HG03571 (cell line): ENCODE measurements around the gene STK32C.

Experiments used
- ATAC-seq: cut with Tn5 transposase; IDR thresholded peaks from one replicate; pipeline ENCODE4 v1.9.1; 2021; ENCODE audit not compliant: unreplicated experiment

Gene STK32C

DNA sequence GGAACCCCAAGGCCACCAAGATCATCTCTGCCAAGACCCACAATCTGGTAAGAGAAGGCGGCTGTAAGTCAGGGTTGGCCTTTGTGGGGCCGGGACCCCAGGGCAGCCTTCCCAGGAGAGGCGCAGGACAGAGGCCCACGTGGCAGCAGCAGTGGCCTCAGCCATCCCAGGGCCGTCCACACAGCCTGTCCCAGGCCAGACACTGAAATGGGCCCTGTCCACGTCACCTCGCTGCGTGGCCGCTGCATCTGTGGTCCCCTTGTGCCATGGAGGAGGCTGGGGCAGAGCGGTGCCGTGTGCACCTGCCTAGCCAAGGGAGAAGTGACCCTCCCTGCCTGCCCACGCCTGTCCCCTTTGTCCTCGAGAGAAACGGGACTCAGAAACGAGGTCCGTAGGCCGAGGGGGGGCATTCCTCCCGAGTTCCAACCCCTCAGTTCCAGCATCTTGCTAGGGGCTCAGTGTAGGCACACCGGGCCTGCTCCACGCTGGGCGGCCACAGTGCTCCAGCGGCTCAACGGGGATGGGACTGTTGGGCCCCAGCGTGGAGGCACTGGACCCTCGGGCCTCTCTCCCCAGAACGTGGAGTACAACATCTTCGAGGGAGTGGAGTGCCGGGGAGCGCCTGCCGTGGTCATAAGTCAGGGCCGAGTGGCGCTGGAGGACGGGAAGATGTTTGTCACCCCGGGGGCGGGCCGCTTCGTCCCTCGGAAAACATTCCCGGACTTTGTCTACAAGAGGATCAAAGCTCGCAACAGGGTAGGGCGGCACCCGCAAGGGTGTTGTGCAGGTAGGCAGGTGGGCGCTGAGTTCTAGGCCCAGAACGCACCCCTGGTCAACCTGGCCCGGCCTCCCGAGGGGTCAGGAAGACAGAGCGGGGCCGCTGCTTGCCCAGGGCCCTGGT is 105.4 kb downstream of the STK32C start:
- ATAC-seq, result no peak

DNA sequence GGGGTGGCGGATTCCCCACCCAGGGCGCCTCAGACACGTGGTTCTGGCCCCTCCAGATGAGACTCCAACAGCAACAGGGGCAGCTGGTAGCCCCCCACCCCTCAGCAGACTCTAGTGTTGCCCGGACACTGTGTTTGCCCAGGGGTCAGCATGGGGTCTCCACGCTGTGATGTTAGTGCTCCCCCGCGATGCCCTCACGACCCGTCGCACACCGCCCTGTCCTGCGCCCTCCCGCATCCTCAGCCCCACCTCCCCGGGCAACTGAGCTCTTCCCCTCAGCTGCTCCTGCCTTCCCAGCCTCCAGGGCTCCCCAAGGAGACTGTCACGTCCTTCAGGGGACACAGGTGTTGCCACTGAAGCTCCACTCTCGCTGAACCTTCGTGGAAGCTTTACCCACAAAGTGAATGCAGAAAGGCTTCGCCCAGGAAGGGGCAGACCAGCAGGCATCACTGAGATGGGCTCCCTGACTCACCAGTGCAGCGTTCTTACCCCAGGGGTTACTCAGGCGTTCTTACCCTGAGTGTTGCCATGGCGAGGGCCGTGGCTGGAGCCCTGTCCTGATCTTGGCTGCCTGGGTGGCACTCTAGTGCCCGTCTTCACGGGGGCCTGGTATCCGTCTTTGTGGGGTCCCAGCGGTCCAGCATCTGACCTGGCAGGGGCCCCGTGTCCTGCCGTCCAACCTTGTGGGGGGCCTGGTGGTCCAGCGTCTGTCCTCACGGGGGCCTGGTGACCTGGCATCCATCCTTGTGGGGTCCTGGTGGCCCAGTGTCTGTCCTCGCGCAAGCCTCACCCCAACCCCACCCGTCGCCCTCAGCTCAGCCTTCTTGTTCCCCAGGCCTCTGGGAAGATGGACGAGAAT is 106.4 kb downstream of the STK32C start:
- ATAC-seq, result no peak

DNA sequence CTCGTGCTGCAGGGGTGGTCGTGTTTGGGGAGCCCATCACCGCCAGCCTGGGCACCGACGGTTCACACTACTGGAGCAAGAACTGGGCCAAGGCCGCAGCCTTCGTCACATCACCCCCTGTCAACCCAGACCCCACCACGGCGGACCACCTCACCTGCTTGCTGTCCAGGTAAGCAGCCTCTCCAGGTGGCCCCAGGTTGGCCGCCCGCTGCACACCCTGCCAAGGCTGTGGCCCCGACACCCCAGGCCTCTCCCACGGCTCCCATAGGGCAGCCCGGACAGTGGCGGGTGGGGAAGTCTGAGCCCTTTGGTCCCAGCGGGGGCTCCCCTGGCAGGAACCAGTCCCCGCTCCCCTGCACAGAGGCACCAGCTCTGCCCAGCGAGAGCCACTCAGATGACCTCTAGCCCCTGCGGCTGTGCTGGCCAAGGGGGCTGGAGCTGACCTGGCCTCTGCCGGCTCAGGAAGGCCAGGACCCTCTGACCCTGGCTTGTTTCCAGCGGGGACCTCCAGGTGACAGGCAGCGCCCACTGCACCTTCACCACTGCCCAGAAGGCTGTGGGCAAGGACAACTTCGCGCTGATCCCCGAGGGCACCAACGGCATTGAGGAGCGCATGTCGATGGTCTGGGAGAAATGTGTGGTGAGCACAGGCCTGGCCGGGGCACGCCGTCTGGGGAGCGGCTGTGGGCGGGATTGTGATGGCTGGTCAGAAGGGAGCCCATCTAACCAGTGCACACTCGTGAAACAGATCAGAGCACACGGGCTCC is 107.2 kb downstream of the STK32C start:
- ATAC-seq, result no peak

DNA sequence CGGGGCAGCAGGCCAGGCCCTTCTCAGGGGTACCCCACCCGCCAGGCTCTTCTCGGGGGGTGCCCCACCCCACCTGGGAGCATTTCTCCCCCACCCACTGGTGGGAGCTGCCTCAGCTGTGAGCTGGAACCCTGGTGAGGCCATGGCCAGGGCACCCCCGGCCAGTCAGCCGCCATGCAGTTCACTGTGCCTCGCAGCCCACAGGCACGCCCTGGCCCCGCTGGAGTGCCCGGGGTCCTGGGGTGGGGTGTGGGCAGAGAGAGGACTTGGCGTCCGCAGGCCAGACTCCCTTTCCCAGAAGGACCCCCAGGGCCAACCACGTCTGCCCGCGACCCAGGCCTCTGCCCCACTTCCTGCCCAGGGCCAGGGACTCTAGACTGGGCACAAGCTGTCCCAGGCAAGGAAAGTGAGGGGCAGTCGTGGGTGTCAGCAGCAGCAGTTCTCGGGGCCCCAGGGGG is 107.9 kb downstream of the STK32C start:
- no peak for ATAC-seq

DNA sequence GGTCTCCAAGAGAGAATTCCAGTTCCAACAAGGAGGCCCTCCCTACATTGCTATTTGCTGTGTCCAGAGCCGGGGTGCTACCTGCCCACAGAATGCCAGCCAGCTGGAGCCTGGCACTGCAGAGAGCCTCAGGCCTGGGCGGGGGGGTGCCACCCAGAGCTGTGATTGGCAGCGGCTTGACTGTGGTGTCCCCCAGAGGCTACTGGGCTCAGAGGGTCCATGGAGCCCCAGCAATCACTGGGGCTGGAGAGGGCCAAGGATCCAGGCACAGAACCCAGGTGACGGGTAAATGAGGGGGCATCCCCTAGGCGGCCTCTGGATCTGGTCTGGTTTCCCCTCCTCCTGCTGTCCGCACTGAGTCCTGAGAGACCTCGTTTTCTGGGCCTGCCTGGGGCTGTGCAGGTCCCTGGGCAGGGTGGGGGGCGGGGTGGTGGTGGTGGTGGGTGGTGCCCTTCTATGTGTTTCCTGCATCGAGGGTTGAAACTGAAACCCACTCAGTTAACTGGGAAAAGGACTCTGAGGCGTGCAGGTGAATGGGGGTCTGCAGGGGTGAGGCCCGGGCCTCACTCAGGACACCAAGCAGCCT is 108.4 kb downstream of the STK32C start:
- no peak for ATAC-seq

DNA sequence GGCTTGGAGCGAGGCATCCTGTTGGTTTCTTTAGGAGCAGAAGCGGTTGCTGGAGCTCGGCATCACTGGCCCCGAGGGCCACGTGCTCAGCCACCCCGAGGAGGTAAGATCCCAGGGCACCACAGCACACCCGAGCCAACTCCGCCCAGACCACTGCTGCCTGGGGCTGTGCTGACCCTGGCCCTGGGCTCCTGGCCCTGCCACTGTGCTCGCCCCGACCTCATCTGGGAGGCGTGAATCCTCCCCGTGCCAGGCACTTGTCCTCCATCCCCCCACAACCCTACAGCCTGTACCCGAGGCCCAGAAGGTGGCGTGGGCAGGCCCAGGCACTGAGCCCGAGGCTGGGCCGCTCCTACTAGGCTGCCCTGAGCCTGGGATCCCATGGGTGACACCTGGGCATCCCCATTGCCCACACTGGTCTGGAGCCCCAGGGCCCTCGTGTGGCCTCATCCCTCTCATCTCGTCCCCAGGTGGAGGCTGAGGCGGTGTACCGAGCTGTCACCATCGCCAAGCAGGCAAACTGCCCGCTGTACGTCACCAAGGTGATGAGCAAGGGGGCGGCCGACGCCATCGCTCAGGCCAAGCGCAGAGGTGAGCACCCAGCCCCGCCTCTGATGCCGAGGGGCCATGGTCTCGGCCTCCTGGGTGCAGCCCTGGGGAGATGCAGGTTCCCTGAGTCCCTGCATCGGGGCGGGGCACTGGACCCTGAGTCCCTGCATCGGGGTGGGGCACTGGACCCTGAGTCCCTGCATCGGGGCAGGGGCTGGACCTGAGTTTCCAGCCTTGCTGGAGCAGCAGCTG is 109.2 kb downstream of the STK32C start:
- ATAC-seq, result no peak

DNA sequence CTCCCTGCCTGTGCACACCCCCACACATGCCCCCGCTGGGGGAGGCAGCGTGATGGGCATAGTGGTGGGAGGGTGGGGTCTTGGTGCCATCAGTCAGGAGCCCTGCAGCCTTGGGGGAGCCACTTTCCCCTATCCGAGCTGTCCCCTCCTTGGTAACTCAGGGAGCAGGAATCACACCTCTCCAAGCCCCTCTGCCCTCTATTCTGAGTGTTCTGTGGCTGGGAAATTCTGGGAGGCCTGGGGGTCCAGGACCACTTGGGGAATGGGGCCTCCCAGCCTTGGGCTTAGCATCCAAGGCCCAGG is 109.7 kb downstream of the STK32C start:
- no peak for ATAC-seq

DNA sequence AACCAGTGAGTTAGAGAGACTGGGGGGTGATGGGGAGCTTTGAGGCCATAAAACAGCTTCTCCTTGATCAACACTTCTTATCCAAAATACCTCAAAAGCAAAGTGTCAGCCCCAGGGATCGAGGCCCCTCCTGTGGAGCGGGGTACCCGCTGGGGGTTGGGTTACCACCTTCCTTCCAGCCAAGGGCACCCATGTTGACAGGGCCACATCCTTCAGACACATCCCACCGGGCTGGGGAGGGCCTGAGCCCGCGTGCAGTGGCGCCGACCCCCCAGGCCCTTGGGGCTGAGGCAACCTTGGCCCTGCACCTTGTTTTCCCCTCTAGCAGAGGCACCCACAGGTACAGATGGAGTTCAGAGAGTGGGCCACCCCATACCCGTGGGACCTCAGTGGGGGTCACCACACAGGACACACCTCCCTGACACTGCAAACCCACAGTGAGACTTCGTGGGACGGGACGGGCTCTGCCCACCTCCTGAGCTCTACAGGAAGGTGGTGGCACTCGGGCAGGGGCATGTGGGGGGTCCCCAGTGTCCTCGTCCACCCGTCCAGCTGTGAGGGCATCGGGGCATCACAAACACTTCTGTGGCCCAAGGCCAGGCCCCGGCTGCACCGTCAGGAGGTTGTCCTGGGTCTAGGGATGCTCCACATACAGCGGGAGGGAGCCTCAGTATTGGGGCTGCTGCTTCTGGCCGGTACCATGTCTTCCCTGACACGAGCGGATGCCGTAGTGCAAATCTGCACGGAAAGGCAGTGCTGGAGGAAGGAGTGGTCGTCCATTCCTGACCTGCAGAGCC is 110.3 kb downstream of the STK32C start:
- no peak for ATAC-seq

DNA sequence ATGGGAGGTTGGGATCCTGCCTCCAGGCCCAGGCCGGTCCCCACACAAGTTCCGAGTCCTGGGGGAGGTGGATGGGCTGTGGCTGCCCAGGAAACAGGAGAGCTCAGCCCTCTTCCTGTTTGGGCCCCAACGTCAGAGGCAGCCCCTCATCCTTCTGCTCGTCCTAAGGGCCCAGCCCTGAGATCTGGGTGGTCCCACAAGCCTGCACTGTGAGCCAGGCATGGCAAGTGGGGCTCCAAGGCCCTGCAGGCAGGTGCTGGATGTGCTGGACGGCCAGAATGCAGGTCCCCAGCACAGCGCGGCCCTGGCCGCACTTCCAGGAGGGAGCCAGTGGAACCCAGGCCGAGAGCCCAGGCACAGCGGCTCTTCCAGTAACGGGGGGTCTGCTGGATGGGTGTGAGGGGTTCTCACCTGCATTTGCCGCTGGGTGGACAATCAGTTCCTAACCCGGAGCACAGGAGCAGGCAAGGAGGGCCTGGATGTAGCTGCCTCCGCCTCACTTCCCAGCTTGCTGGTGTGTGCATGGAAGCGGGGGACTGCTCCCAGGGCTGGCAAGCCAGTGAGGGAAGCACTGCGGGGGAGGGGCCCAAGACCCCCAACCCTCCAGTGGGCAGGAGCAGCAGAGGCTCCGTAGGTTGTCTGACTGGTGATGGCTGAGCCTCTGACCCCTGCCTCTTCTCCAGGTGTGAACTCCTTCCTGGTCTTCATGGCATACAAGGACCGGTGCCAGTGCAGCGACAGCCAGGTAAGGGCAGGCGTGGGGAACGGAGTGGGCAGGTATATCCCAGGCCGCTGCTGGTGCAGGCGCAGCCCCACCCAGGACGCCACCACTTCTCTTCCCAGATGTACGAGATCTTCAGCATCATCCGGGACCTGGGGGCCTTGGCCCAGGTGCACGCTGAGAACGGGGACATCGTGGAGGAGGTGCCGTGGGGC is 111.3 kb downstream of the STK32C start:
- ATAC-seq, result no peak

DNA sequence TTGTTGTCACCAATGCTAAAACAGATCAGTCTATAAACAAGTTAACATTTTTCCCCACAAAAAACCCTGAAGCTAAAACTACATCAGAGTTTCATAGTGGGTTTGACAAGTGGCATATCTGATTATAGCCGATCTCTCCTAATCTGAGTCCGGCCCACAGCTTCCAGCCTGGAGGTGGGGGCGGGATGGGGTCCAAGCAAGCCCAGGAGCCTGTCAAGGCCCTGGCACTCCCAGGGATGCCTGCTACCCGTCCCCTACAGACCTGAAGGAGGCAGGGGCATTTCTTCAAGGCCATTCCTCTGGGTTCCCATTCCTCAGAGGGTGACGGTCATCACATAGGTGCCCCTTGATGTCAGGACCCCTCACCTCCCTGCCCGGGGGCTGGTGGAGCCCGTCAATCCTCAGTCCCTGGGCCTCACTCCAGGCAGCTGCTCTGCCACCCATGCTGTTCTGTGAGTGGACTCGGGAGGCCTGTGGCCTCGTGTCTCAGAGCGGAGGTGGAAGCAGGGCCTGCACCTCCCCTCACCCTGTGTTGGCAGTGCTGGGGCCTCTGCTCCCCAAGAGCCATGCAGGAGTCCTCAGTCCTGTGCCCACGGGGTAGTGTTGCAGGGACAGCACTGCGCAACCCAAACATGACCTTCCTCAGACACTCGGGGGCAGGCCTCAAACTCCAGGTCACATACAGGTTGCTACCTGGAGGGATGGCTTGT is 112.2 kb downstream of the STK32C start:
- ATAC-seq, result no peak

DNA sequence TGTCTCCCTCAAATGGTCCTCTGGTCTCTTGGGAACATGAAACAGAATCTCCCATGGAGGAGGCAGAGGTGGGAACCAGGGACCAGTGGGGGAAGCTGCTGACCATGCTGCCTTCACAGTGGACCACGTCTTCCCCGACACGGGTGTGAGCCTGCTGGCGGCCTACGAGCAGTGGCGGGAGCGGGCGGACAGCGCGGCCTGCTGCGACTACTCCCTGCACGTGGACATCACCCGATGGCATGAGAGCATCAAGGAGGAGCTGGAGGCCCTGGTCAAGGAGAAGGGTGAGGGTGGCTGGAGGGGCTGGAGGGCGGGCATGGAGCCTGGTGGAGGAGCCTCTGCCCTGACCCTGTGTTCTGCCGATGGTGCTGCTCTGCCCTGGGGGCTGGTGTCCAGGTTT is 113.0 kb downstream of the STK32C start:
- ATAC-seq, result no peak

DNA sequence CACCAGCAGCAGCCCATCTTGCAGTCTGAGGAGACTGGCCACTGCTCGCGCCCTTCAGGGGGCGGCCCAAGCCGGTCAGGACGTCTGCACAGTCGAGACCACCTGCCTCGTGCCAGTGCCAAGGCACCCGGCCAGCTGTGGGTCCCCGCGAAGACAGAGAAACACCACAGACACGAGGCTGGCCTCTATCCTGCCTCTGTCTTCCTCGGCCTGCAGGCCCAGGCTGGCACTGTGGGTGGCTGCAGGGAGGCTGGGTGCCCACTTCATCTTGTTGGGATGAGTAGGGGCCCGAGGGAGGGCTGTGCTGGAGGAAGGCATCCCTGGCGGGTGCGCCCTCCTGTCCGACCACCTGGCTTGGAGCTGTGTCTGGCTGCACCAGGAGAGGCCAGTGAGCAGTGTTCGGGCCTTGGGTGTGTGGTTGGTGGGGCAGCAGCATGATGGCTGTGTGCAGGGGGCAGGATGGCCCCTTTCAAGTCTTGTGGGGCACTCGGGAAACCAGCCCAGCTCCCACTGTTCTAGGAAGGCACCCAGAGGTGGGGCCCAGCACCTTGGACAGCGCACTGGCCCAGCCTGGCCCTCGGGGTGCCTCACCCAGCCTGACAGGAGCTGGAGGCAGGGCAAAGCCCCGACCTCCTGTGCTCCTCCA is 113.7 kb downstream of the STK32C start:
- ATAC-seq, result no peak

DNA sequence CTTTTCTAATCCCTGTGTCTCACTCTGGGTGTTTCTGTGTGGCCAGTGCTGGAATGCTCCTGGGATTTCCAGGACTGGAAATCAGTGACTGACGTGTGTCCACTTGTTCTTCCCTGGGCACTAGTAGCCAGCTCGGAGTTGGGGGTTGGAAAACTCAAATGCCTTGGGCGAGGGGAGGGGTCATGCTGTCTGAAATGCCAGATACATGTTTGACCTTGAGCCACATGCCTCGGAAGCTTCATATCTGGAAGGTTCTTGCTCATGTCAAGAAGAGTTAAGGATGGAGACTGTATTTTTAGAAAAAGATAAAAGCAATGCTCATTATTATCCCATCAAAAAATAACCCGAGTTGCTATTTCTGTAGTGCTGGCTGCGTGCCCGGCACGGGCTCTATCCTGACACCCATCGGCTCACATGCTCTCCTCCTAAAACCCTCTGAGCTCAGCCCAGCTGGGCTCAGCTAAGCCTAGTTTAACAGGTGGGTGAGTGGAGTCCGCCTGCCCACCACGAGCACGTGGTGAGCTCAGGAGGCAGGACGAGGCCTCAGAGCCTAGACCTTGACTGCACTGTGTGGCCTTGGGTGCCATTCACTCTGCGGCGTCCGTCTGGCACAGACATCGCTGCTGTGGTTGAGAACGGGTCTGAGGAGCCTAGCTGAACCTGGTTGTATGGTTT is 114.6 kb downstream of the STK32C start:
- ATAC-seq, result no peak

DNA sequence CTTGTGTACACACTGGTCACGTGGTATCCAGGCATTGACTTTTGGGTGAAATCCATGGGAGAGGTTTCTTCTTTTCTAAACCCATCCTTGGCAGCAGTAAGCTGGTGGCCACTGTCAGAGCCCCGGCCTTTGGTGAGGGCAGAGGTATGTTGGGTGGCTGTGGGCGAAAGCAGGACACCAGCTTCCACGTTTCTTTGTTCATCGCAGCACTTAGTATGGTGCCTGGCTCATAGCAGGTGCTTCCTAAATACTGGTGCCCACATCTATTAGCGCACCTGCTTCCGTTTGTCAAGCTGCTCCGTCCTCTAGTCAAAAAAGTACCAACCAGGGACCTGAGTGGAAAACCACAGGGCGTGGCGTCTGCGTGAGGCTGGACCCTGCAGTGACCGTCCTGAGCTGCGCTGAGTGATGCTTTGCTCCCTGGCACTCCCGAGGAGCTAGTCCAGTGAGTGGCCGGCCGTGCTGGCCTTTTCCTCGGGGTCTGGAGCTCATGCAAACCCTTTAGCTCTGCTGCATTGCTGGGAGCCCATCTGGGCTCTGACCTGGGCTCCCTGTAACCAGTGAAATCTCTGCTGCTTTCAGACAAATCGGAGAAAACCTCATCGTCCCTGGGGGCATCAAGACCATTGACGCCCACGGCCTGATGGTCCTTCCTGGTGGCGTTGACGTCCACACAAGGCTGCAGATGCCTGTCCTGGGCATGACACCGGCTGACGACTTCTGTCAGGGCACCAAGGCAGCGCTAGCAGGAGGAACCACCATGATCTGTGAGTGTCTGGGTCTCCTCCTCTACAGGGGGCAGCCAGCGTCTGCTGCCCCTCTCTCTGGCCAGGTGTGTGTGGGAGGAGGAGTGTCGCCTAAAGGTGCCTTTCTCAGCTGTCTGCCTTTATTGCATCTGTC is 115.4 kb downstream of the STK32C start:
- no peak for ATAC-seq

DNA sequence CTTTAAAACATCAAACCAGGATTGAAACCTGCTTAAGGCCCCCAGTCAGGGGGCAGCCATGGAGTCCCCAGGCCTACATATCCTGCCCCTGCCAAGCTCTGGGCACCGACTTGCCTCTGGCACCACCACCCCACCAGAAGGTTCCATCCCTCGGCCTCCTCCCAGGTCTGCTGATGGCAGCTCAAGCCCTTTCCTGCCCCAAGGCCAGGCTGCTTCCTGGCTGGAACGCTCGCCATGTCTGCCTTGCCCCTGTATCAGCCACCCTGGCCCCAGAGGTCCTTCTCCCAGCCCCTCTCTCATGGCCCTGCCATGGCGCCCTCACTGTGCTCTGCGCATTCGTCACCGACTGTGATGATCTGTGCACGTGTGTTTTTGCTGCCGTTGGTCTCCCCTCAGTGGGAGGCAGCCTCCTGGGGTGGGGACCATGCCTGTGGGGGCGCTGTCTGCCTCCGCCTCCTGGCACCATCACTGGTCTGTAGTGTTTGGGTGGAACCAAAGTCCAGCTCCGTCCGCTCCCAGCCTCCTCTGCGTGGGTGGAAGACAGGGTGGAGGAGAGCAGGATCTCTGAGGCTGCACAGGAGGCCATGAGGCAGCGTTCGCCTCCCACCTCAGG is 117.8 kb downstream of the STK32C start:
- no peak for ATAC-seq
